Measurements from ENCODE around the gene CDC14B. TPM values are rescaled to one million over a fixed set of nuclear protein-coding genes. Genes with fewer than 3 reads are reported as not detected.

Gene CDC14B
- total and polyA plus RNA-seq, 2 of the 4 experiments (the other 2 are of a cell fraction), result 9.7 to 26.3 TPM

DNA sequence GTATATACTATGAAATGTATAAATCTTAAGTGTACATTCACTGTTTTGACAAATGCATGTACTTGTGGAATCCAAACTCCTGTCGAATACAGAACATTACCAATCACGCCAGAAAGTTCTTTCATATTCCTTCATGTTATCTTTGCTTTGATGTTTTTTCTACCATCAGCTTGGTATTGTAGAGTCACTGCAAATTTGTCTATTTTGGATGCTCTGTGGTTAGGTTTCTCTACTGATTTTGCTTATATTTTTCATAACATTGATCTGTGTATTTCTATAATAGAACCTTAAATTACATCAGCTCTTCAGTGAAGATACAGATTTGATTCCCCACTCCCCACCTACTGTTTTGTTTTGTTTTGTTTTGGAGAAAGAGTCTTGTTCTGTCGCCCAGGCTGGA lies 138.9 kb downstream of the CDC14B start:
- Histone ChIP-seq H3K9ac (ENCODE audit: low read depth, low read length) (no peak overlapping the region), H3K4ac (ENCODE audit: low read depth, low read length) (no peak overlapping the region), H3K4me2 (ENCODE audit: low read depth, low read length) (no peak overlapping the region), H3K27ac (ENCODE audit: insufficient read depth, low read length) (no peak overlapping the region), H3K4me1 (ENCODE audit: control insufficient read depth, insufficient read depth, low read length) (peaks cover 3% of the 10 kb centered on the region), H3K36me3 (ENCODE audit: control insufficient read depth, insufficient read depth, low read length) (peaks cover 5% of the 10 kb centered on the region; the same call in 1 of the 2 replicates), H3K79me1 (ENCODE audit: low read depth in 1 of 2, low read length in 2 of 2) (peaks cover 0 to 16% of the 10 kb centered on the region in 2 experiments; a peak in 3 of 4 replicates), H3K27me3 (ENCODE audit: control insufficient read depth, insufficient read depth, low read length) (no peaks in the 10 kb centered on the region), H2AK9ac (replicated peaks; ENCODE audit: low read depth, low read length, poor library complexity) (no peak overlapping the region), H3K56ac (ENCODE audit: extremely low read depth, insufficient read depth, low read length) (no peak overlapping the region), H2BK20ac (ENCODE audit: low read depth, low read length) (no peak overlapping the region), H2BK15ac (ENCODE audit: low read depth, low read length) (no peak overlapping the region), H4K91ac (ENCODE audit: insufficient read depth, low read depth, low read length) (no peak overlapping the region), H3K23ac (ENCODE audit: low read depth, low read length) (no peak overlapping the region), H3K14ac (replicated peaks; ENCODE audit: low read depth, low read length) (no peak overlapping the region), H4K20me1 (ENCODE audit: insufficient read depth, low read length) (no peaks in the 10 kb centered on the region; the same call in 1 of the 2 replicates), H2BK5ac (ENCODE audit: low read depth, low read length, poor library complexity, severe bottlenecking) (no peak overlapping the region), H2AK5ac (ENCODE audit: low read depth, low read length) (no peak overlapping the region), H3K4me3 (ENCODE audit: insufficient read depth, low read depth, low read length) (no peak overlapping the region), H3K18ac (ENCODE audit: low read depth, low read length) (no peak overlapping the region), H3K9me1 (ENCODE audit: insufficient read depth, low read length) (peaks cover 5% of the 10 kb centered on the region; the same call in 1 of the 2 replicates), H4K5ac (ENCODE audit: low read depth, low read length) (no peak overlapping the region), H2AFZ (replicated peaks; ENCODE audit: low read length, poor library complexity) (no peak overlapping the region), H4K8ac (ENCODE audit: low read depth in 2 of 2, low read length in 2 of 2) (no peak overlapping the region), H3K9me3 (ENCODE audit: control insufficient read depth, insufficient read depth, low read length) (no peaks in the 10 kb centered on the region), H2BK120ac (ENCODE audit: low read depth, low read length) (no peak overlapping the region)
- in situ Hi-C loops (cut with MboI; ENCODE audit: low sequenced_read_pairs) (no loop called here), dilution Hi-C loops (cut with HindIII; ENCODE audit: low sequenced_read_pairs, unreplicated experiment) (no loop called here), intact Hi-C loops (cut with micrococcal nuclease) (no loop called here)
- ChIA-PET CTCF (no interaction called here), POLR2A (ENCODE audit: unreplicated experiment) (no interaction called here)
- ATAC-seq (ENCODE audit: low read depth) (no peak), DNase-seq (no peak)
- BruUV-seq (replicated peaks), result no TSS peak
- TF ChIP-seq RCOR1 (IDR thresholded peaks at IDR 0.05; ENCODE audit: insufficient replicate concordance, low read length) (no peak), CEBPB (IDR thresholded peaks at IDR 0.05; ENCODE audit: low read depth, low read length) (no peak), POLR2A (IDR thresholded peaks at IDR 0.05; ENCODE audit: low read depth, low read length) (no peak), MAFK (IDR thresholded peaks at IDR 0.05; ENCODE audit: low read depth, low read length) (no peak), FOS (IDR thresholded peaks at IDR 0.05; ENCODE audit: low read depth, low read length) (no peak), RFX5 (IDR thresholded peaks at IDR 0.05; ENCODE audit: low read depth, low read length) (no peak), BHLHE40 (IDR thresholded peaks at IDR 0.05; ENCODE audit: low read depth, low read length) (no peak), MAZ (IDR thresholded peaks at IDR 0.05; ENCODE audit: borderline replicate concordance, low read depth, low read length) (no peak), CHD1 (IDR thresholded peaks at IDR 0.05; ENCODE audit: low read depth, low read length) (no peak), ELK1 (IDR thresholded peaks at IDR 0.05; ENCODE audit: borderline replicate concordance, low read depth, low read length) (no peak)
- TF ChIP-seq, protein P1, sequence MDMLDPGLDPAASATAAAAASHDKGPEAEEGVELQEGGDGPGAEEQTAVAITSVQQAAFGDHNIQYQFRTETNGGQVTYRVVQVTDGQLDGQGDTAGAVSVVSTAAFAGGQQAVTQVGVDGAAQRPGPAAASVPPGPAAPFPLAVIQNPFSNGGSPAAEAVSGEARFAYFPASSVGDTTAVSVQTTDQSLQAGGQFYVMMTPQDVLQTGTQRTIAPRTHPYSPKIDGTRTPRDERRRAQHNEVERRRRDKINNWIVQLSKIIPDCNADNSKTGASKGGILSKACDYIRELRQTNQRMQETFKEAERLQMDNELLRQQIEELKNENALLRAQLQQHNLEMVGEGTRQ (IDR thresholded peaks at IDR 0.05; ENCODE audit: low read depth, low read length), result no peak
- WGBS, 2 experiments (ENCODE audit: extremely low coverage in 2 of 2, insufficient read length in 1 of 2), result no CpG with 5 or more reads among the region's 3 CpGs

Measured in IMR-90 (cell line).